CD4-positive, alpha-beta T cell (primary cell): ENCODE measurements around the gene MPDZ. TPM values are rescaled to one million over a fixed set of nuclear protein-coding genes. Genes with fewer than 3 reads are reported as not detected.

Experiments used
- ATAC-seq: fragments of 200-7000 bp; cut with Tn5 transposase; one replicate; pipeline ENCODE4 v1.10.0; 2022; ENCODE audit warnings: mild to moderate bottlenecking; ENCODE audit not compliant: poor library complexity
- CTCF ChIA-PET: fragments of 350-600 bp; sonication (Branson Sonifier 250); formaldehyde crosslinking; loops from one replicate; lab custom pipeline; 2021; ENCODE audit warnings: antibody characterized with exemption, inconsistent platforms; lab: Charles Lee
- POLR2A ChIA-PET: fragments of 350-600 bp; sonication (Branson Sonifier 250); formaldehyde crosslinking; loops from one replicate; lab custom pipeline; 2021; ENCODE audit warnings: antibody characterized with exemption, inconsistent platforms; lab: Charles Lee
- DNase-seq, 14 experiments: peaks; one replicate each; pipeline ENCODE4 v3.0.0-alpha.2; 2013 to 2020; ENCODE audit warnings: mixed read lengths in 2 of 14
- H3K27ac ChIP-seq, 2 donors: one replicate each; pipeline versions ENCODE4 v1.5.1 to v1.7.0; 2013; ENCODE audit warnings: low read length in 2 of 2, low read depth in 1 of 2, mild to moderate bottlenecking in 1 of 2
- H3K27me3 ChIP-seq, 2 experiments: 1 replicate in 1 of 2; 2 replicates in 1 of 2; pipeline versions ENCODE4 v1.6.1 to v1.7.0; 2013; ENCODE audit warnings: low read length in 2 of 2, control low read depth in 1 of 2, mild to moderate bottlenecking in 1 of 2, moderate library complexity in 1 of 2; ENCODE audit not compliant: insufficient read depth in 2 of 2, control insufficient read depth in 1 of 2
- H3K36me3 ChIP-seq: one replicate; pipeline ENCODE4 v1.6.1; 2013; ENCODE audit warnings: low read length, control low read depth; ENCODE audit not compliant: insufficient read depth
- H3K4me1 ChIP-seq: one replicate; pipeline ENCODE4 v1.6.1; 2013; ENCODE audit warnings: low read length, control low read depth; ENCODE audit not compliant: insufficient read depth
- H3K4me3 ChIP-seq: one replicate; pipeline ENCODE4 v1.5.1; 2013; ENCODE audit warnings: mild to moderate bottlenecking, low read length, moderate library complexity
- H3K9me3 ChIP-seq, 2 experiments: 1 replicate in 1 of 2; 2 replicates in 1 of 2; pipeline versions ENCODE4 v1.6.1 to v1.7.0; 2013; ENCODE audit warnings: low read length in 2 of 2, mild to moderate bottlenecking in 2 of 2, control low read depth in 1 of 2, moderate library complexity in 1 of 2; ENCODE audit not compliant: control insufficient read depth in 1 of 2, insufficient read depth in 1 of 2
- H3K27ac Mint-ChIP-seq: one replicate; pipeline ENCODE4 v1.8.0; 2020; ENCODE audit warnings: mixed read lengths
- H3K27me3 Mint-ChIP-seq: one replicate; pipeline ENCODE4 v1.8.0; 2021; ENCODE audit warnings: mixed read lengths
- H3K36me3 Mint-ChIP-seq: one replicate; pipeline ENCODE4 v1.8.0; 2021; ENCODE audit warnings: low read depth, mixed read lengths
- H3K4me1 Mint-ChIP-seq: one replicate; pipeline ENCODE4 v1.8.0; 2021; ENCODE audit warnings: low read depth, mixed read lengths
- H3K4me3 Mint-ChIP-seq: one replicate; pipeline ENCODE4 v1.8.0; 2020; ENCODE audit warnings: mild to moderate bottlenecking, mixed read lengths
- H3K9me3 Mint-ChIP-seq: one replicate; pipeline ENCODE4 v1.8.0; 2020; ENCODE audit warnings: mixed read lengths
- intact Hi-C, 2 experiments: fragments of 100-400 bp; cut with DNase I in 1 of 2; cut with micrococcal nuclease in 1 of 2; formaldehyde crosslinking; loops; one replicate each; pipeline versions ENCODE4 v1.15.1 to v1.9.0; 2023 to 2025; cut with DNase I, micrococcal nuclease
- total RNA-seq, 174 experiments: library from RNA in 2 of 174; stranded (reverse) in 2 of 174; gene quantifications; one replicate each; pipeline ENCODE4 v1.2.3 and lab custom pipeline; 2021 to 2026
- TF ChIP-seq, protein P1 (sequence below): fragments of 200-600 bp; IDR thresholded peaks from one replicate; pipeline ENCODE4 v1.8.0; 2022; ENCODE audit warnings: antibody characterized with exemption, mild to moderate bottlenecking

The MPDZ gene
- total RNA-seq, 2 experiments from 2014 or later: not detected

DNA sequence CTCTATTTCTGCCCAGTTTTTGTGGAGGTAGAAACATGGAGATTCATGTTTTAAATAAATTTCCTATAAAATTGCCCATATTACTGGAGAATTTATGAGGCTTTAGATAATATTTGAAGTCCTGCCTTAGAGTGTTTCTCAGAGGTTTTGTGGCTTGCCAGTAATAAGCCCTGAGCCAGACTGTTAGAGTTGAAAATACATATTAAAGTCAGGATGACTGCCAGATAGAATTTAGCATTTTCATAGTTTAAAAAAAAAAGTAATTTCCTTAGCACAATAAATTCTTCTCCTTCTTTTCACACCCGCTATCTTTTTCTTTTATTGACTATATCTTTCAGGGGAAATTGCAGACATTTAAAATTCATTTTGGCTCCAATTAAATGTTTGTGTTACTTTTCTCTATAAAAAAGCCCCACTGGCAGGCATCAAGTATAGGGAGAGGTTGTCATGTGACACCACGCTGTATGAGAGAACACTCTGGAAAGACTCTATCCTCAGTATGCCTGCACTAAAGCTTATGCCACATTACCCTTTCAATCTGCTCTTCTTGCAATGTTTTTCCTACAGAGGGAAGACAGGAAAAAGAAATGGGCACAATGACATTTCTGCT lies 135.2 kb downstream of the MPDZ start:
- Histone ChIP-seq H3K9me3 (no peaks in the 10 kb centered on the region), H3K27me3 (no peaks in the 10 kb centered on the region), H3K4me1 (no peaks in the 10 kb centered on the region), H3K4me3 (no peak overlapping the region), H3K36me3 (no peaks in the 10 kb centered on the region), H3K27ac (no peak overlapping the region)
- CTCF ChIA-PET: no interaction called here
- DNase-seq: no peak
- Mint-ChIP-seq H3K36me3 (no peaks in the 10 kb centered on the region), H3K9me3 (peaks cover 2% of the 10 kb centered on the region), H3K4me3 (no peak overlapping the region), H3K27ac (no peak overlapping the region), H3K4me1 (no peaks in the 10 kb centered on the region), H3K27me3 (no peaks in the 10 kb centered on the region)
- no peak for ATAC-seq
- intact Hi-C loops: no loop called here
- POLR2A ChIA-PET: no interaction called here
- TF ChIP-seq, protein P1, sequence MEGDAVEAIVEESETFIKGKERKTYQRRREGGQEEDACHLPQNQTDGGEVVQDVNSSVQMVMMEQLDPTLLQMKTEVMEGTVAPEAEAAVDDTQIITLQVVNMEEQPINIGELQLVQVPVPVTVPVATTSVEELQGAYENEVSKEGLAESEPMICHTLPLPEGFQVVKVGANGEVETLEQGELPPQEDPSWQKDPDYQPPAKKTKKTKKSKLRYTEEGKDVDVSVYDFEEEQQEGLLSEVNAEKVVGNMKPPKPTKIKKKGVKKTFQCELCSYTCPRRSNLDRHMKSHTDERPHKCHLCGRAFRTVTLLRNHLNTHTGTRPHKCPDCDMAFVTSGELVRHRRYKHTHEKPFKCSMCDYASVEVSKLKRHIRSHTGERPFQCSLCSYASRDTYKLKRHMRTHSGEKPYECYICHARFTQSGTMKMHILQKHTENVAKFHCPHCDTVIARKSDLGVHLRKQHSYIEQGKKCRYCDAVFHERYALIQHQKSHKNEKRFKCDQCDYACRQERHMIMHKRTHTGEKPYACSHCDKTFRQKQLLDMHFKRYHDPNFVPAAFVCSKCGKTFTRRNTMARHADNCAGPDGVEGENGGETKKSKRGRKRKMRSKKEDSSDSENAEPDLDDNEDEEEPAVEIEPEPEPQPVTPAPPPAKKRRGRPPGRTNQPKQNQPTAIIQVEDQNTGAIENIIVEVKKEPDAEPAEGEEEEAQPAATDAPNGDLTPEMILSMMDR: no peak

DNA sequence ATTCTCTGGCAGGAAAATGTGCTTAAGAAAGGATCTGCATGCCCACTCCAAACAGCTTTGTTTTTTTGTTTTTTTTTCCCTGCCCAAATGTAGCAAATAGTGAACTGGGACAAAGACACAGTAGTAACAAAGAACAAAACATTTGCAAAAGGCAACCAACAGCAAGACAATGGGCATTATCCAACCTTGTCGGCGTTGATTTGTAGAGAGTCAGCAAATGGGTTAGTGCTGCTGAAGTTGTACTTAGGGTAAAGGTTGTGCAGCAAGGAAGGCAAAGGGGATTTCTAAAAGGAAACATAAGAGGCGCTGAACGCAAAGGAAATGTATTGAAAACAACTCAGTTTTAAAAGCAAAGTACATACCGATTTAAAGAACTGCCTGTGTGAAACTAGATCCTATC lies 136.2 kb downstream of the MPDZ start:
- intact Hi-C loops: no loop called here
- H3K27ac ChIP-seq: no peak overlapping the region
- no peaks in the 10 kb centered on the region for H3K9me3 ChIP-seq
- H3K4me1 Mint-ChIP-seq: no peaks in the 10 kb centered on the region
- H3K9me3 Mint-ChIP-seq: peaks cover 2% of the 10 kb centered on the region
- TF ChIP-seq, protein P1: no peak
- no peaks in the 10 kb centered on the region for H3K27me3 ChIP-seq
- no peaks in the 10 kb centered on the region for H3K36me3 Mint-ChIP-seq
- POLR2A ChIA-PET: no interaction called here
- no peak overlapping the region for H3K4me3 Mint-ChIP-seq
- H3K27me3 Mint-ChIP-seq: no peaks in the 10 kb centered on the region
- H3K36me3 ChIP-seq: no peaks in the 10 kb centered on the region
- DNase-seq (no peak), ATAC-seq (no peak)
- no peak overlapping the region for H3K27ac Mint-ChIP-seq
- no peaks in the 10 kb centered on the region for H3K4me1 ChIP-seq
- CTCF ChIA-PET: no interaction called here
- H3K4me3 ChIP-seq: no peak overlapping the region

DNA sequence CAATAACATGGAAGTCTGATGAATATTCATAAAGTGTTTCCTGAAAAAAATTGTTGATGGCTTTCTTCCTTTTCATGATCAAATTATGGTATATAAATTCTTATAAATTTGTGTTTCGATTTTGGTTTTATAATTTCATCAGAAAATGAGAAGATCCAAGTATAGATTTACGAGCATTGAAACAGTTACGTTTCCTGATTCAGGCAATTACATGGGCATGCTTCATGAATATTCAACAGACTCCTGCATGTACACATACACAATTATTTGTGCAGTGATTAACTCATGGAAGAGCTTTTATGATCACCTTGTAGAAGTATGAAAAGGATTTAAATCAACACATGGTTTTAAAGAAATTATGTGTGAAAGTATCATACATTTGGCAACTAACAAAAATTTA lies 136.7 kb downstream of the MPDZ start:
- H3K4me1 ChIP-seq: no peaks in the 10 kb centered on the region
- no peaks in the 10 kb centered on the region for H3K36me3 Mint-ChIP-seq
- TF ChIP-seq, protein P1: no peak
- H3K4me3 ChIP-seq: no peak overlapping the region
- H3K9me3 ChIP-seq: no peaks in the 10 kb centered on the region
- intact Hi-C loops: no loop called here
- CTCF ChIA-PET: no interaction called here
- no peaks in the 10 kb centered on the region for H3K36me3 ChIP-seq
- H3K27me3 Mint-ChIP-seq: no peaks in the 10 kb centered on the region
- no peaks in the 10 kb centered on the region for H3K27me3 ChIP-seq
- H3K9me3 Mint-ChIP-seq: peaks cover 2% of the 10 kb centered on the region
- POLR2A ChIA-PET: no interaction called here
- DNase-seq (no peak), ATAC-seq (no peak)
- no peak overlapping the region for H3K27ac ChIP-seq
- no peaks in the 10 kb centered on the region for H3K4me1 Mint-ChIP-seq
- H3K4me3 Mint-ChIP-seq: no peak overlapping the region
- no peak overlapping the region for H3K27ac Mint-ChIP-seq
